SK-N-SH (cell line): ENCODE results near the gene SLCO4A1. TPM values are rescaled to one million over a fixed set of nuclear protein-coding genes. Genes with fewer than 3 reads are reported as not detected.

ENCODE experiments used
- CTCF ChIA-PET: fragments of 300-600, 350-600 bp; formaldehyde crosslinking; extraction: SDS; loops from one replicate; lab custom pipeline; 2021; lab: Yijun Ruan, JAX
- POLR2A ChIA-PET: fragments of 350-600 bp; sonication (Branson Sonifier 250); formaldehyde crosslinking; extraction: SDS; loops from one replicate; lab custom pipeline; 2020; ENCODE audit warnings: antibody characterized with exemption, inconsistent platforms; lab: Yijun Ruan, JAX
- DNase-seq: peaks from one replicate; pipeline ENCODE4 v3.0.0; 2012
- H2AFZ ChIP-seq: fragments of 200-600 bp; sonication (generic); 2 replicates; pipeline ENCODE4 v1.8.1; 2016; ENCODE audit warnings: antibody characterized with exemption, mild to moderate bottlenecking, low read depth
- H3F3A ChIP-seq: fragments of 200-600 bp; sonication (generic); replicated peaks from 2 replicates; pipeline ENCODE3; 2016; ENCODE audit warnings: antibody characterized with exemption, mild to moderate bottlenecking; ENCODE audit not compliant: insufficient read depth
- H3K27ac ChIP-seq, 2 experiments: fragments of 200-500 bp in 1 of 2; fragments of 200-600 bp in 1 of 2; sonication (Bioruptor generic) in 1 of 2; sonication (generic), shearing (Covaris generic) in 1 of 2; 2 replicates each; pipeline versions ENCODE4 v1.5.1 to v1.6.1; 2014 to 2016; ENCODE audit warnings: low read depth in 2 of 2, inconsistent platforms in 1 of 2, low read length in 1 of 2, mild to moderate bottlenecking in 1 of 2, mixed read lengths in 1 of 2
- H3K27me3 ChIP-seq: fragments of 200-600 bp; sonication (generic), shearing (Covaris generic); 2 replicates; pipeline ENCODE4 v1.6.1; 2016; ENCODE audit warnings: mixed run types; ENCODE audit not compliant: insufficient read depth
- H3K36me3 ChIP-seq, 2 experiments: fragments of 200-500 bp in 1 of 2; fragments of 200-600 bp in 1 of 2; sonication (Bioruptor generic) in 1 of 2; sonication (generic) in 1 of 2; replicated peaks in 1 of 2; 2 replicates each; pipeline versions ENCODE3 to v1.5.1; 2014 to 2016; ENCODE audit warnings: low read length in 1 of 2, mild to moderate bottlenecking in 1 of 2; ENCODE audit not compliant: insufficient read depth in 2 of 2, control insufficient read depth in 1 of 2
- H3K4me1 ChIP-seq, 2 experiments: fragments of 200-500 bp in 1 of 2; fragments of 200-600 bp in 1 of 2; sonication (Bioruptor generic) in 1 of 2; sonication (generic), shearing (Covaris generic) in 1 of 2; 2 replicates each; pipeline versions ENCODE4 v1.5.1 to v1.6.1; 2014 to 2016; ENCODE audit warnings: low read depth in 1 of 2, low read length in 1 of 2, mixed run types in 1 of 2; ENCODE audit not compliant: insufficient read depth in 2 of 2, control insufficient read depth in 1 of 2
- H3K4me2 ChIP-seq: fragments of 200-600 bp; sonication (generic), shearing (Covaris generic); 2 replicates; pipeline ENCODE4 v1.6.1; 2017; ENCODE audit warnings: mixed run types
- H3K4me3 ChIP-seq, 2 experiments: fragments of 200-500 bp in 1 of 2; fragments of 200-600 bp in 1 of 2; sonication (Bioruptor generic) in 1 of 2; sonication (generic), shearing (Covaris generic) in 1 of 2; 2 replicates each; pipeline versions ENCODE4 v1.5.1 to v1.8.1; 2014 to 2016; ENCODE audit warnings: low read depth in 2 of 2, inconsistent platforms in 1 of 2, low read length in 1 of 2, mild to moderate bottlenecking in 1 of 2, mixed read lengths in 1 of 2, moderate library complexity in 1 of 2
- H3K79me2 ChIP-seq: fragments of 200-600 bp; sonication (generic); 2 replicates; pipeline ENCODE4 v1.8.1; 2017; ENCODE audit warnings: mild to moderate bottlenecking; ENCODE audit not compliant: insufficient read depth
- H3K9ac ChIP-seq: fragments of 200-600 bp; sonication (generic); 2 replicates; pipeline ENCODE4 v1.6.1; 2017; ENCODE audit warnings: mixed run types
- H3K9me2 ChIP-seq: fragments of 200-600 bp; sonication (generic); 2 replicates; pipeline ENCODE4 v1.6.1; 2017; ENCODE audit warnings: mixed run types
- H3K9me3 ChIP-seq: fragments of 200-600 bp; sonication (generic); 2 replicates; pipeline ENCODE4 v1.6.1; 2017; ENCODE audit warnings: mixed run types, mild to moderate bottlenecking, moderate library complexity
- H4K20me1 ChIP-seq: fragments of 200-600 bp; sonication (generic); 2 replicates; pipeline ENCODE4 v1.6.1; 2017; ENCODE audit warnings: mild to moderate bottlenecking, mixed run types; ENCODE audit not compliant: insufficient read depth
- EP300 ChIP-seq, 2 experiments: IDR thresholded peaks; 2 replicates each; pipeline versions ENCODE4 v1.4.0 to v1.6.1; 2012; ENCODE audit warnings: borderline replicate concordance in 1 of 2, low read depth in 1 of 2, low read length in 1 of 2
- EZH2phosphoT487 ChIP-seq: fragments of 200-600 bp; sonication (generic); IDR thresholded peaks from 2 replicates; pipeline ENCODE4 v1.6.1; 2017; ENCODE audit warnings: low read depth, mixed run types, mild to moderate bottlenecking, antibody characterized with exemption, moderate library complexity, borderline replicate concordance
- GABPA ChIP-seq: IDR thresholded peaks from 2 replicates; pipeline ENCODE4 v1.4.0; 2012; ENCODE audit warnings: low read depth, mild to moderate bottlenecking
- JUND ChIP-seq: IDR thresholded peaks from 2 replicates; pipeline ENCODE4 v1.4.0; 2012
- PBX3 ChIP-seq: IDR thresholded peaks from 2 replicates; pipeline ENCODE4; 2012
- RFX5 ChIP-seq: IDR thresholded peaks from 2 replicates; pipeline ENCODE4 v1.6.1; 2012; ENCODE audit warnings: mild to moderate bottlenecking, improper control_type of control experiment, low read length
- ZBTB33 ChIP-seq: IDR thresholded peaks from 2 replicates; pipeline ENCODE4 v1.4.0; 2012; ENCODE audit warnings: low read depth, borderline replicate concordance
- WGBS: methylation state at CpG from one replicate; pipeline ENCODE4 v1.1.6; 2017; ENCODE audit warnings: low lambda C conversion rate; 5-methylcytosine and 5-hydroxymethylcytosine counted together
- polyA plus RNA-seq, 3 experiments: library from polyadenylated mRNA; depleted of rRNA; stranded (reverse); fragments of >200 nt; gene quantifications; 2 replicates each; pipeline ENCODE4 v1.2.3, GENCODE V29; 2012

SLCO4A1 gene
- polyA plus RNA-seq, 1 of the 3 experiments (the other 2 are of a cell fraction), result 0.33 TPM

- Histone ChIP-seq H3K9me2 (no peaks in the 10 kb centered on the region), H3K79me2 (no peaks in the 10 kb centered on the region), H3F3A (no peaks in the 10 kb centered on the region)
- DNase-seq, result no peak
- TF ChIP-seq EZH2phosphoT487 (no peak), JUND (no peak), EP300 (IDR thresholded peaks at IDR 0.05; ENCODE audit: borderline replicate concordance in 1 of 2, low read depth in 1 of 2, low read length in 1 of 2) (0 out of 4 replicates have a peak, but pooled peaks of 1 of the 2 experiments have one; percentile 14), GABPA (no peak)
- TF ChIP-seq, all 33 proteins: peak for 1
- no peaks in the 10 kb centered on the region for H4K20me1 ChIP-seq
- no peaks in the 10 kb centered on the region for H3K9me3 ChIP-seq
- no peak overlapping the region for H3K9ac ChIP-seq
- no peak overlapping the region for H3K4me3 ChIP-seq
- 56% methylated on average over 16 of the region's 31 CpGs for WGBS
- H3K36me3 ChIP-seq, result no peaks in the 10 kb centered on the region
- no peak overlapping the region for H2AFZ ChIP-seq
- H3K27ac ChIP-seq, result no peak overlapping the region; a peak in 1 of 4 replicates
- ChIA-PET CTCF (interaction anchor here (1.0 to 4.6 kb wide), 4 partner anchors 10 to 197 kb away, joined by 3 to 38 read pairs (median 4); no protein-coding TSS in a partner anchor), POLR2A (no interaction called here)
- peaks cover 8 to 17% of the 10 kb centered on the region in 2 experiments; a peak in 3 of 4 replicates for H3K4me1 ChIP-seq
- H3K4me2 ChIP-seq, result no peak overlapping the region
- H3K27me3 ChIP-seq, result no peaks in the 10 kb centered on the region
Measured at GRCh38 chr20:62606551-62607201, 35.6 kb upstream of the SLCO4A1 start.

- CTCF ChIA-PET, result interaction anchor here (1.5 to 4.6 kb wide), 4 partner anchors 9 to 108 kb away, joined by 3 to 38 read pairs (median 13); no protein-coding TSS in a partner anchor
- Histone ChIP-seq H3K9ac (no peak overlapping the region), H3K27me3 (no peaks in the 10 kb centered on the region), H3K9me3 (no peaks in the 10 kb centered on the region), H2AFZ (no peak overlapping the region), H3K79me2 (no peaks in the 10 kb centered on the region), H3K36me3 (no peaks in the 10 kb centered on the region), H3K4me2 (no peak overlapping the region), H3K27ac (no peak overlapping the region), H3K4me3 (no peak overlapping the region), H4K20me1 (no peaks in the 10 kb centered on the region), H3K4me1 (peaks cover 8 to 17% of the 10 kb centered on the region in 2 experiments; a peak in 3 of 4 replicates), H3K9me2 (no peaks in the 10 kb centered on the region), H3F3A (no peaks in the 10 kb centered on the region)
- no peak for TF ChIP-seq EP300 (IDR thresholded peaks at IDR 0.05; ENCODE audit: borderline replicate concordance in 1 of 2, low read depth in 1 of 2, low read length in 1 of 2)
- no peak for TF ChIP-seq RFX5
- no peak for TF ChIP-seq PBX3
- TF ChIP-seq ZBTB33, result no peak
- no peak for DNase-seq
- 76% methylated on average over 11 of the region's 21 CpGs for WGBS
- POLR2A ChIA-PET, result no interaction called here
Measured at GRCh38 chr20:62607366-62608217, 34.7 kb upstream of the SLCO4A1 start.
